ENCODE measurements around the gene NRG2. TPM values are rescaled to one million over a fixed set of nuclear protein-coding genes. Genes with fewer than 3 reads are reported as not detected.

The NRG2 gene
- total RNA-seq, result under 1 TPM; 0.21 to 0.50 (median 0.40) TPM
- total RNA-seq (2013), result 0.18 TPM

GRCh38 chr5:140042643-140043507 is at the start of gene NRG2:
Gene NRG2 (minus strand): TSS chr5:140043299.
- no peaks in the 10 kb centered on the region for H3K36me3 ChIP-seq (ENCODE audit: control insufficient read depth, insufficient read depth, low read length)
- no peaks in the 10 kb centered on the region for H3K9me3 Mint-ChIP-seq
- H3K27ac ChIP-seq (ENCODE audit: low read length), result no peak within 1 kb of the TSS
- H3K4me1 ChIP-seq (ENCODE audit: control insufficient read depth, insufficient read depth, low read length), result peaks cover 21% of the 10 kb centered on the region
- TF ChIP-seq CTCF (IDR thresholded peaks at IDR 0.05), result peak; percentile 34
- peak within 1 kb of the TSS; percentile 38 for H3K4me3 ChIP-seq (ENCODE audit: low read length)
- no peak within 1 kb of the TSS for H3K27ac Mint-ChIP-seq
- peaks cover 38% of the 10 kb centered on the region for H3K27me3 ChIP-seq (ENCODE audit: control insufficient read depth, insufficient read depth, low read length)
- DNase-seq (peak; percentile 41 to 73), ATAC-seq (peak; percentile 81 to 88 (median 87))
- H3K36me3 Mint-ChIP-seq, result no peaks in the 10 kb centered on the region
- no peaks in the 10 kb centered on the region for H3K9me3 ChIP-seq (ENCODE audit: control insufficient read depth, insufficient read depth, low read length)
- intact Hi-C loops (cut with micrococcal nuclease), result no loop called here
- H3K27me3 Mint-ChIP-seq (ENCODE audit: low read depth in 2 of 2), result peaks cover 48% of the 10 kb centered on the region in 2 donors
- under 1% methylated on average over 82 of the region's 82 CpGs for WGBS (ENCODE audit: insufficient coverage)
- peaks cover 17 to 27% of the 10 kb centered on the region in 2 donors for H3K4me1 Mint-ChIP-seq
- peak within 1 kb of the TSS; percentile 35 for H3K4me3 Mint-ChIP-seq

GRCh38 chr5:140090251-140090650 is 47.2 kb upstream of the NRG2 start:
- Histone ChIP-seq H3K4me1 (ENCODE audit: control insufficient read depth, insufficient read depth, low read length) (no peaks in the 10 kb centered on the region), H3K27me3 (ENCODE audit: control insufficient read depth, insufficient read depth, low read length) (peaks cover 6% of the 10 kb centered on the region), H3K27ac (ENCODE audit: low read length) (no peak overlapping the region), H3K36me3 (ENCODE audit: control insufficient read depth, insufficient read depth, low read length) (no peaks in the 10 kb centered on the region), H3K9me3 (ENCODE audit: control insufficient read depth, insufficient read depth, low read length) (peaks cover 4% of the 10 kb centered on the region), H3K4me3 (ENCODE audit: low read length) (no peak overlapping the region)
- DNase-seq, result no peak
- Mint-ChIP-seq H3K36me3 (peaks cover 20% of the 10 kb centered on the region), H3K4me3 (no peak overlapping the region), H3K4me1 (no peaks in the 10 kb centered on the region), H3K27me3 (ENCODE audit: low read depth in 2 of 2) (peaks cover 26 to 51% of the 10 kb centered on the region in 2 donors), H3K27ac (no peak overlapping the region), H3K9me3 (peaks cover 4 to 15% of the 10 kb centered on the region in 2 donors)
- no peak for TF ChIP-seq CTCF (IDR thresholded peaks at IDR 0.05)
- no CpG with 5 or more reads among the region's 1 CpG for WGBS (ENCODE audit: insufficient coverage)
- ATAC-seq, result no peak
- intact Hi-C loops (cut with micrococcal nuclease), result no loop called here

DNA sequence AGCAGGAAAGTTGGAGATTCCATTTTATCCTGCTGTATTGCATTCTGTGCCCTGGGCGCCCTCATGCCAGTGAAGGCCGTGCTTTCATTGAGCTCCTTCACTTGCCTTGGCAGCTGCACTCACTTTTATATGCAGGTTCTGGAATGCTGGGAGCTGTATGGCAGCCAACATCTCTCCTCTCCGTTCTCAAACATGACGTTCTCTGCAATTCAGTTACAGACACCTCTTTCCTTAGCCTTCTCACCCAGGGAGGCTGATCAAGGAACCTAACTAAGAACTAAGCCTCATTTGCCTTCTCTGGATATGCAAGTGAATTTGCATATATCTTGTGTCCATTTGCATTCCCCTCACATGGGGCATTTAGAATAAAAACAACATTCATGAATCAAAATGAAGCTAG is 41.4 kb upstream of the NRG2 start:
- Mint-ChIP-seq H3K27me3 (ENCODE audit: low read depth in 2 of 2) (peaks cover 31 to 64% of the 10 kb centered on the region in 2 donors), H3K4me1 (no peaks in the 10 kb centered on the region), H3K9me3 (peaks cover 0 to 4% of the 10 kb centered on the region in 2 donors), H3K4me3 (no peak overlapping the region), H3K27ac (no peak overlapping the region), H3K36me3 (peaks cover 7% of the 10 kb centered on the region)
- no peaks in the 10 kb centered on the region for H3K36me3 ChIP-seq (ENCODE audit: control insufficient read depth, insufficient read depth, low read length)
- no peak overlapping the region for H3K4me3 ChIP-seq (ENCODE audit: low read length)
- no peak overlapping the region for H3K27ac ChIP-seq (ENCODE audit: low read length)
- no peaks in the 10 kb centered on the region for H3K9me3 ChIP-seq (ENCODE audit: control insufficient read depth, insufficient read depth, low read length)
- H3K4me1 ChIP-seq (ENCODE audit: control insufficient read depth, insufficient read depth, low read length), result no peaks in the 10 kb centered on the region
- WGBS (ENCODE audit: insufficient coverage), result 70% methylated on average over 4 of the region's 4 CpGs
- no peak for TF ChIP-seq CTCF (IDR thresholded peaks at IDR 0.05)
- intact Hi-C loops (cut with micrococcal nuclease), result no loop called here
- ATAC-seq, result no peak
- no peak for DNase-seq
- peaks cover 10% of the 10 kb centered on the region for H3K27me3 ChIP-seq (ENCODE audit: control insufficient read depth, insufficient read depth, low read length)
